NCI-H2196 treated with DMSO at 0.1 percent for 48 hours (cell line): ENCODE results near the gene ACAP2.

ENCODE experiments used
- DNase-seq: peaks from one replicate; lab custom pipeline; 2025; ENCODE audit not compliant: unreplicated experiment; lab: John Stamatoyannopoulos, UW

Gene ACAP2

DNA sequence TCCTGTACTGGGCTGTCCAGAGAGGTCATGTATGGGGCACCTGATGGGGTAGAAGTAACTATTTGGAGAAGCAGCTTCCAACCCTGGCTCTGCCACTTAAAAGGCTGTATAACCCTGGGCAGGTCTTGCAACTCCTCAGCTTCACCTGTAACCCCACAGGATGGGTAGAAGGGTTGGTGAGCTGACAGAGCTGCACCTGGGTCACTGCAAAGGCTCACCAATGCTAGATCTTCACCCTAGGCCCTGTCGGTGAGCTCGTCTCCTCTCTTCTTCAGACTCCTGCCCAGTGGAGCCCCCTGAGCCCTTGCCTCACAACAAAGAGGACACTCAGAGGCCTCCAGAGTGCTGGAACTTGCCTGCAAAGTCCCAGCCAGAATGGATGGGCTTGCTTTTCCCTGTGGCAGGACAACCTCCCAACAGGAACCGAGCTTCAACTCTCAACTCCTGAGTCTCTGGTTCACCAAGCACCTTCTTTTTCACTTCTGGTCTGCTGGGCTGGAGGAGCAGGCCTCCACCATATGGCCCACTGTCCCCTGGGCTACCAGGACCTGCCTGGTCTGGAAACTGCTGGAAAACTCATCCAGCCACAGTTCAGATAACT lies 217.7 kb downstream of the ACAP2 start:
- DNase-seq: no peak
